Rectal smooth muscle tissue (tissue), 1 donor: ENCODE results near the gene CNTN1.

Experiments
- H3K27ac ChIP-seq: one replicate; pipeline ENCODE4 v1.7.0; 2013; ENCODE audit warnings: low read depth, low read length, inconsistent platforms
- H3K27me3 ChIP-seq: one replicate; pipeline ENCODE4 v1.7.0; 2013; ENCODE audit warnings: low read length; ENCODE audit not compliant: control insufficient read depth, insufficient read depth
- H3K36me3 ChIP-seq: one replicate; pipeline ENCODE4 v1.7.0; 2013; ENCODE audit warnings: low read length; ENCODE audit not compliant: control insufficient read depth, insufficient read depth
- H3K4me1 ChIP-seq: one replicate; pipeline ENCODE4 v1.7.0; 2013; ENCODE audit warnings: low read length; ENCODE audit not compliant: control insufficient read depth, insufficient read depth
- H3K4me3 ChIP-seq: one replicate; pipeline ENCODE4 v1.7.0; 2013; ENCODE audit warnings: low read length
- H3K9ac ChIP-seq: one replicate; pipeline ENCODE4 v1.7.0; 2013; ENCODE audit warnings: low read length

The CNTN1 gene

GRCh38 chr12:41045509-41045908, 353.3 kb downstream of the CNTN1 start:
- Histone ChIP-seq H3K4me1 (no peaks in the 10 kb centered on the region), H3K4me3 (no peak overlapping the region), H3K9ac (no peak overlapping the region), H3K36me3 (no peaks in the 10 kb centered on the region), H3K27ac (peak overlapping the region; percentile 42), H3K27me3 (no peaks in the 10 kb centered on the region)

DNA sequence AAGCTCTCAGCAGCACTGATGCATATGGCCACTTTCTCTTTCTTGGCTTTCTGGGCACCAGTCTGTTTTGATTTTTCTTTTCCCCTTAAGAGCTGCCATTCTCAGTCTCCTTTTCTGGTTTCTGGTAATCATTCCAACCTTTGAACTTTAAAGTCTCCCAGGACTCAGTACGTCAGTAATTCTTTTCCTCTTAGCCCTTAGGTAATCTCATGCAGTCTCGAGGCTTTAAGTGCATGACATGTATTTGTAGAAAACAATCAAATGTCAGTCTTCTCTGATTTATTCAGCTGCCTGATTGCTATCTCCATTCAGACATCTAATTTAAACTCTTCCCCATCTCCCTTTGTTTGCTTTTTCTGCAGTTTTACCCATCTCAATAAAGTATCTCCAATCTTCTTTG, 356.8 kb downstream of the CNTN1 start:
- Histone ChIP-seq H3K36me3 (no peaks in the 10 kb centered on the region), H3K4me1 (no peaks in the 10 kb centered on the region), H3K9ac (no peak overlapping the region), H3K4me3 (no peak overlapping the region), H3K27ac (no peak overlapping the region), H3K27me3 (no peaks in the 10 kb centered on the region)

- H3K36me3 ChIP-seq: no peaks in the 10 kb centered on the region
- H3K4me3 ChIP-seq: no peak overlapping the region
- no peak overlapping the region for H3K27ac ChIP-seq
- H3K27me3 ChIP-seq: no peaks in the 10 kb centered on the region
- no peak overlapping the region for H3K9ac ChIP-seq
- H3K4me1 ChIP-seq: peaks cover 8% of the 10 kb centered on the region
Observed at GRCh38 chr12:41051954-41052353, 359.7 kb downstream of the CNTN1 start.

DNA sequence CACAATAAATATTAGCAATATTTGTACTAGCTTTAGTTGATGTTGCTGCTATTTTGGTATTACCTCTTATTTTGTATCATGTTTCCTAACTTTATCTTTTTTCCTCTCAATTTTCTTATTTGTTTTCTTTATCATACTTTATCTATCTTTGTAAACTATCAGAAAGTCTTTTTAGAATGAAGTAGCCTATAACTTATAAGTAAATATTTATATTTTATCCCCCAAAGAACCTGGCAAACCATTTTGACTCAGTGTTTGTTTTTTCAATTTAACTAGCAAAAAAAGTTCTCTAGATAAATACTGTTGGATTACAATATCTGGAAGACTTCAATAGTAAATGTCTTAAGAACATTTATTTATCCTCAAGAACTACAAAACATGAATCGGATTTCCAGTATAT, 360.2 kb downstream of the CNTN1 start:
- peaks cover 8% of the 10 kb centered on the region for H3K4me1 ChIP-seq
- no peaks in the 10 kb centered on the region for H3K36me3 ChIP-seq
- H3K4me3 ChIP-seq: no peak overlapping the region
- no peak overlapping the region for H3K27ac ChIP-seq
- no peak overlapping the region for H3K9ac ChIP-seq
- H3K27me3 ChIP-seq: no peaks in the 10 kb centered on the region

- peaks cover 8% of the 10 kb centered on the region for H3K4me1 ChIP-seq
- no peak overlapping the region for H3K27ac ChIP-seq
- no peaks in the 10 kb centered on the region for H3K27me3 ChIP-seq
- H3K4me3 ChIP-seq: no peak overlapping the region
- no peaks in the 10 kb centered on the region for H3K36me3 ChIP-seq
- no peak overlapping the region for H3K9ac ChIP-seq
Observed at GRCh38 chr12:41053046-41053445, 360.8 kb downstream of the CNTN1 start.

- H3K9ac ChIP-seq: no peak overlapping the region
- peak overlapping the region; percentile 32 for H3K27ac ChIP-seq
- peaks cover 8% of the 10 kb centered on the region for H3K4me1 ChIP-seq
- H3K4me3 ChIP-seq: no peak overlapping the region
- H3K27me3 ChIP-seq: no peaks in the 10 kb centered on the region
- no peaks in the 10 kb centered on the region for H3K36me3 ChIP-seq
Observed at GRCh38 chr12:41055875-41056577, 363.8 kb downstream of the CNTN1 start.

DNA sequence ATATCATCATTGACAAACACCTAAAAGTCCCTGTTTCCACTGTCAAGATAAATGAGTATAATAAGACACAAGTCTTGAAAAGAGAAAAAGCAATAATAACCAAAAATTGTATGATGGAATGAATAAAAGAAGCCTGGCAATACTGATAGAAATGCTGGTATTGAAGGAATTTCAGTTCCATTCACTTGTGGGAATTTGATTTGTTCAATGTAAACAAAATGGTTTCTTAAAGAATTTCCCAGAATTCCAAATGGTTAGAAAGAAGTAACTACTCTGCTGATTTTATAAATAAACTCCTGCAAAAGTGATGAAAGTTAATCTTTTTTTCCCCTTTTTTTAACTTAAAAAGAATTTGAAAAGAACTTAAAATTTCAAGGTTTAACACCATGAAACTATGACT, 366.0 kb downstream of the CNTN1 start:
- no peak overlapping the region for H3K27ac ChIP-seq
- no peaks in the 10 kb centered on the region for H3K27me3 ChIP-seq
- H3K36me3 ChIP-seq: no peaks in the 10 kb centered on the region
- H3K4me1 ChIP-seq: peaks cover 8% of the 10 kb centered on the region
- H3K9ac ChIP-seq: no peak overlapping the region
- H3K4me3 ChIP-seq: no peak overlapping the region

DNA sequence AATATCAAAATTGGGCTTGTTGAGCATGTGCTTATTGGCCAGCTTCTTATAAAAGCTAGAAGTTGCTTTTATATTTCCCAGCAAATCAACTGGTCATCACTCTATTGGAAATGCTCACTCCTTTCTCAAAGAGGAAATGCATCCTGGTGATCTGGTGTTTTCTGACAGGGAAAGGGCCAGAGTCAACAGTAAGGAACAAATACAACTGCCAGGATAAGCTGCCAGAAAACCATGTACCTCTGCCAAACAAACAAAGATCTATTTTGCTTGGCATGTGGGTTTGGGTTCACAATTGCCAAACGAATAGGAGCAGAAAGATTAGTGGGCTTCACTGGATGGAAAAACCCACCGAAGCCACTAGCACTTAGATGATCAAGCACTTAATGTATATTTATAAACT, 369.0 kb downstream of the CNTN1 start:
- Histone ChIP-seq H3K36me3 (no peaks in the 10 kb centered on the region), H3K27ac (no peak overlapping the region), H3K9ac (no peak overlapping the region), H3K4me1 (peaks cover 3% of the 10 kb centered on the region), H3K4me3 (no peak overlapping the region), H3K27me3 (no peaks in the 10 kb centered on the region)

GRCh38 chr12:41064411-41064810, 372.2 kb downstream of the CNTN1 start:
- peak overlapping the region; percentile 65 for H3K27ac ChIP-seq
- H3K36me3 ChIP-seq: no peaks in the 10 kb centered on the region
- H3K4me3 ChIP-seq: no peak overlapping the region

GRCh38 chr12:41067941-41068645, 375.9 kb downstream of the CNTN1 start:
- Histone ChIP-seq H3K4me3 (no peak overlapping the region), H3K9ac (no peak overlapping the region), H3K36me3 (no peaks in the 10 kb centered on the region), H3K4me1 (no peaks in the 10 kb centered on the region), H3K27ac (no peak overlapping the region), H3K27me3 (no peaks in the 10 kb centered on the region)

More at GRCh38 chr12:41064411-41064810, 372.2 kb downstream of the CNTN1 start:
- H3K27me3 ChIP-seq: no peaks in the 10 kb centered on the region
- H3K9ac ChIP-seq: no peak overlapping the region
- H3K4me1 ChIP-seq: no peaks in the 10 kb centered on the region

DNA sequence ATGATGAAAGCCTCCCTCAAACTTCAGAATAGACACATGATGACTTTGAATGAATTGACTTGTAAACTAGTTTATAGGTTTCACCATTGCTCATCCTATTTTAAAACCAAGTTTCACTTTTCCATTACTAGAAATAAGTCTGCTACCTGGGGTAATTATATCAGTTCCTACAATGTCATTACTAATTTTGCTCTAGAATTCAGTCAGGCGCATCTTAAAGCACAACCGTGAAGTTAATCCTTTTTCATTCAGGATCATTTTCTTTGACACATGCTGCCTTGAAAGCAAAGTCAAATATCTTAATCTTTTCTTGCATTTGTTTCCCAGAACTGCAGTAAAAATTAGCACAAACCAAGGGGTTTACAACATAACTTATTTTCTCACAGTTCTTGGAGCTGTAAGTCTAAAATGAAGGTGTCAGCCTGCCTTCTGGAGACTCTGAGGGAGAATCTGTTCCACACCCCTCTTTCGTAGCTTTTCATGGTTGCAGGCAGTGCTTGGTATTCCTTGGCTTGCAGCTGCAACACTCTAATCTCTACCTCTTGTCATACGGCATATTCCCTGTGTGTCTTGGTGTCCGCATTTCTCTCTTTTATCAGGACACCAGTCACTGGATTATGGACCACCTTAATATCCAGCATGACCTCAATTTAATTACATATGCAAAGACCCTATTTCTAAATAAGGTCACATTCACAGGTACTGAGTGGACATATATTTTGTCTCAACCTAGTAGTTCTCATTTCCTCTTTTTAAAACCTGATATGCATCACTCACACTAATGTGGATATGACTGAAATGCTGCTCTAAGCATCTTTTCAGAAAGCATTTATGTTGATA, 381.6 kb downstream of the CNTN1 start:
- Histone ChIP-seq H3K4me3 (no peak overlapping the region), H3K36me3 (no peaks in the 10 kb centered on the region)

GRCh38 chr12:41074473-41074769, 382.2 kb downstream of the CNTN1 start:
- H3K36me3 ChIP-seq: no peaks in the 10 kb centered on the region
- no peak overlapping the region for H3K27ac ChIP-seq
- H3K27me3 ChIP-seq: no peaks in the 10 kb centered on the region
- H3K4me1 ChIP-seq: no peaks in the 10 kb centered on the region
- no peak overlapping the region for H3K9ac ChIP-seq
- no peak overlapping the region for H3K4me3 ChIP-seq

More for the DNA sequence above, 381.6 kb downstream of the CNTN1 start:
- no peak overlapping the region for H3K9ac ChIP-seq
- no peaks in the 10 kb centered on the region for H3K4me1 ChIP-seq
- H3K27ac ChIP-seq: no peak overlapping the region
- no peaks in the 10 kb centered on the region for H3K27me3 ChIP-seq
